Activated naive CD4-positive, alpha-beta T cell treated with anti-CD3 and anti-CD28 coated beads, Interleukin-2, amount 10 ng/mL, durations not matched to agents 7 days and 5 days (primary cell): ENCODE measurements around the gene SPATA21.
"Not testable (repeated sequence)": the region's sequence is repeated elsewhere in the genome, so short reads cannot be mapped to it uniquely, and the experiment has no call there.

ENCODE experiments used
- CTCF ChIA-PET: fragments of 350-600 bp; sonication (Branson Sonifier 250); formaldehyde crosslinking; loops from one replicate; lab custom pipeline; 2021; ENCODE audit warnings: antibody characterized with exemption; lab: Charles Lee
- DNase-seq: peaks from one replicate; pipeline ENCODE4 v3.0.0-alpha.2; 2020
- H3K27ac Mint-ChIP-seq: one replicate; pipeline ENCODE4 v1.8.0; 2021; ENCODE audit warnings: mild to moderate bottlenecking, moderate library complexity, mixed read lengths
- H3K27me3 Mint-ChIP-seq: one replicate; pipeline ENCODE4 v1.8.0; 2021; ENCODE audit warnings: mild to moderate bottlenecking, mixed read lengths
- H3K36me3 Mint-ChIP-seq: one replicate; pipeline ENCODE4 v1.8.0; 2021; ENCODE audit warnings: mixed read lengths
- H3K4me1 Mint-ChIP-seq: one replicate; pipeline ENCODE4 v1.8.0; 2021; ENCODE audit warnings: mixed read lengths
- H3K4me3 Mint-ChIP-seq: one replicate; pipeline ENCODE4 v1.8.0; 2021; ENCODE audit warnings: mild to moderate bottlenecking, moderate library complexity, mixed read lengths
- H3K9me3 Mint-ChIP-seq: one replicate; pipeline ENCODE4 v1.8.0; 2021; ENCODE audit warnings: mixed read lengths

Gene SPATA21

DNA sequence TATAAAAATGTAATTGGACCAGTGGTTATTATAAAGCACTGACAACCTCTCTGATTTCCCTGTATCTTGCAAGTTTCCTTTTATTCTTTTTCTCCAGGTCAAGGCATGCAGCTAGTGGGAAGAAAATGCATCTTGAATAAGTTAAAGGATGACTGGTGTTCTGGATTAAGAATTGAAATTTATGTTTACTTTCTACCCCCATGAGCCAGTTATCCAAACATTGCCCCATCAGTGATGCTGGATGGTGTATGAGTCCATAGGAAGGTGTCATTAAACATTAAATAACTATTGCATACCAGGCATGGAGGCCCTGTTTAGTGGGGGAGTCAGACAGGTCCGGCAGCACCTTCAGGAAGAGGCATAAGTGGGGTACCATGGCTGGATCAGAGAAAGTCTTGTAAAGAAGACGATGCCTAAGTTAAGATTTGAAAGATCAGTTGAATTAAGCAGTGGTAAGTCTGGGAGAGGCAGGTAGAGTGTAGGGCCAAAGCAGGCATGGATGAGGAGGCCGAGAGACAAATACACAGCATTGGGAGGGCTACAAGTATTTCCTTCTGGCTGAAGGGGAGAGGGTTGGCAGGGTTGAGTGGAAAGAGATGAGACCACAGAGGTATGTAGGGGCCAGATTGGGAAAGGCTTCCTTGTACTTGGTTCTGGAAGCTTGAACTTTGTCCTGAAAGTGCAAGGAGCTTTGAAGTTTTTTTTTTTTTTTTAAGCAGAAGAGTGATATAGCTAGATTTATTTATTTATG, 64.5 kb downstream of the SPATA21 start:
- no peaks in the 10 kb centered on the region for H3K9me3 Mint-ChIP-seq
- DNase-seq: no peak
- H3K4me1 Mint-ChIP-seq: peaks cover 74% of the 10 kb centered on the region
- H3K27me3 Mint-ChIP-seq: no peaks in the 10 kb centered on the region
- H3K36me3 Mint-ChIP-seq: peaks cover 33% of the 10 kb centered on the region
- peak overlapping the region; percentile 83 for H3K27ac Mint-ChIP-seq
- CTCF ChIA-PET: interaction anchor here (1.1 kb wide), 1 partner anchor 9 kb away, joined by 4 read pairs; no protein-coding TSS in a partner anchor
- no peak overlapping the region for H3K4me3 Mint-ChIP-seq

DNA sequence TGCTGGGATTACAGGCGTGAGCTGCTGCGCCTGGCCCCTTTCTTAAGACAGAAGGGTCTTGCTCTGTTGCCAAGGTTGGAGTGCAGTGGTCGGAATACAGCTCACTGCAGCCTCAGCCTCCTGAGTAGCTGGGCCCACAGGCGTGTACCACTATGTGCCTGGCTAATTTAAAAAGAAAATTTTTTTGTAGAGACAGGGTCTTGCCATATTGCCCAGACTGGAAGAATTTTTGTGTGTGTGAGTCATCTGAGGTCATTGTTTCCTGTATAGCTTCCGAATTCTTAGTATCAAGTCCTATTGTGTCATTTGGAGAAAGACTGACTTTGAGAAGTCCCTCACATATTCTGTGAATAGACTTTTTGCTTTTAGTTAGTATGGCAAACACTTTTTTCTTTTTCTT, 65.5 kb downstream of the SPATA21 start:
- no peak for DNase-seq
- Mint-ChIP-seq H3K9me3 (no peaks in the 10 kb centered on the region), H3K4me3 (no peak overlapping the region), H3K27ac (peak overlapping the region; percentile 83), H3K27me3 (no peaks in the 10 kb centered on the region), H3K4me1 (peaks cover 69% of the 10 kb centered on the region), H3K36me3 (peaks cover 34% of the 10 kb centered on the region)
- CTCF ChIA-PET: interaction anchor here (0.5 to 1.1 kb wide), 2 partner anchors 8 to 51 kb away, joined by 4 read pairs; no protein-coding TSS in a partner anchor

GRCh38 chr1:16369821-16370220, 67.4 kb downstream of the SPATA21 start:
- Mint-ChIP-seq H3K9me3 (no peaks in the 10 kb centered on the region), H3K4me3 (peak overlapping the region; percentile 95), H3K4me1 (peaks cover 58% of the 10 kb centered on the region), H3K27ac (no peak overlapping the region), H3K36me3 (peaks cover 26% of the 10 kb centered on the region), H3K27me3 (no peaks in the 10 kb centered on the region)
- CTCF ChIA-PET: interaction anchor here (1.9 kb wide), 1 partner anchor 71 kb away, joined by 6 read pairs; the partner anchor contains the start of gene NECAP2
- no peak for DNase-seq

DNA sequence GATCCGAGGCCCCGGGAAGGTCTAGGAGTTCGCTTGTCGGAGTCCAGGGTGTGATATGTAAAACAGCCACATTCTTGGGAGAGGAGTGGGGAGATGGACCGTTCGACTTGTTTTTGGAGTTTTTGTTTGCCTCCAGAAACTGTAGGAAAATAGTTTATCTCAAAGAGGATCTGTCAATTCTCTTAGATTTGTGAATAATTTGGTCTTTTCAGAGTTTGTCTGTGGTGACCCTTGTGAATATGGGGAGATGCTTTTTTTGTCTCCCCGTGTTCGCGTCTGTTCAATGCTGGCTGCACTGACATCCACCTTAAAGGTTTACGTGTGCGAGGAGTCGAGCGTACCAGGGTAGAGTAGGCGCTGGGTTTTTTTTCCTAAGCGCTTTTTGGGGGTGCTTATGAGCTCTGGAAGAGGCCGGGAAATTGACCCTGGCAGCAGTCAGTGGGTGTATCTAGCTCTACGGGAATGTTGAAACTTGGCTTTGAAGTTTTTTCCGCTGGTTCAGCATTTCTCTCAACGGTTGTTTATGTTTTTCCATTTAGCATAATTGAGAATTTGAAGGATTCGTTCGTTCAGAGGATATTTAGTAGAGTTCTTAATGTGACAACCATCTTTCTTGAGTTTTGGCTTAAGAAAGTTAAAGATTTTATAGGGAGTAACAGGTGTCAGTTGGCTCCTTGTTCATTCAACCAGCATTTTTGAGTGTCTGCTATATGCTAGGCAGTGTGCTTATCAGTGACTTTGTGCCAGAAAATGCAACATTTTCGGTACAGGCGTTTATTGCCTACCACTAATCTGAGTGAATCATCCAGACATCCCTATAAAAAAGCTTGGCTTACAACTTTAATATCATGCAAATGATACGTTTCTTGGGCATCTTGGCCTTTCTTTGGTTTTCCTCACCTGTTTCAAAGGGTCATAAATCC, 69.0 kb downstream of the SPATA21 start:
- Mint-ChIP-seq H3K4me3 (peak overlapping the region; percentile 95), H3K9me3 (no peaks in the 10 kb centered on the region), H3K27me3 (no peaks in the 10 kb centered on the region), H3K27ac (peak overlapping the region; percentile 99), H3K36me3 (peaks cover 19% of the 10 kb centered on the region), H3K4me1 (peaks cover 55% of the 10 kb centered on the region)
- DNase-seq: no peak
- CTCF ChIA-PET: interaction anchor here (0.7 to 1.9 kb wide), 2 partner anchors 13 to 124 kb away, joined by 3 to 4 read pairs; no protein-coding TSS in a partner anchor

GRCh38 chr1:16367258-16367967, 69.8 kb downstream of the SPATA21 start:
- H3K4me3 Mint-ChIP-seq: peak overlapping the region; percentile 95
- peaks cover 50% of the 10 kb centered on the region for H3K4me1 Mint-ChIP-seq
- H3K27ac Mint-ChIP-seq: peak overlapping the region; percentile 99
- H3K27me3 Mint-ChIP-seq: no peaks in the 10 kb centered on the region
- no peaks in the 10 kb centered on the region for H3K9me3 Mint-ChIP-seq
- DNase-seq: peak; percentile 88
- CTCF ChIA-PET: interaction anchor here (0.7 to 1.9 kb wide), 2 partner anchors 14 to 123 kb away, joined by 3 to 4 read pairs; no protein-coding TSS in a partner anchor
- peaks cover 13% of the 10 kb centered on the region for H3K36me3 Mint-ChIP-seq

DNA sequence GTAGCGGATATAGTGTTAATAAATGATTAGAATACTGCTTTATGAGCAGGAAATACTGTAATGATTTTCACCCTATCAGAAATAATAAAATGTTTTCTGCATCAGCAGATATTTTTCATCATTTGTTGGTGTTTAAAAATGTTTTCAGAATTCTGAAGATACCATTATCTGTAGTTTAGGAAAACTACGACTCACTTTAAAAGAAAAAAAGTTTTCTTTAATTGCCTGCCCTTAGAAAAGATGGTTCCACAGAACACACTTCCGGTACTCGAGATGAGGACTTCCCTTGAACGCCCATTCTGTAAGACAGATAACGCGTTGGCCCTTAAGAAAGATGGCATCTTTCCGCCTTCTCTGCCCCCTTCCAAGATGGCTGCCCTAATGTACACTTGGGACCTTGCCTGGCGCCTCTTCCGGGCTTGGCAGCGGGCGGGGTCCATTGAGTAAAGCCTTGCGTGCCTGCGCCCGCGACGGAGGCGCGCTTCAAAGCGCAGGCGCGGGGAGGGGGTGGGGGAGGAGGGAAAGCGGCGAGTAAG, 70.4 kb downstream of the SPATA21 start, which contains the start of gene SZRD1:
Gene SZRD1 (plus strand): TSS at position 521 of the 536 bp plus-strand sequence. CDS start 16 bp downstream, outside the sequence.
- CTCF ChIA-PET: interaction anchor here (7.0 kb wide), 1 partner anchor 14 kb away, joined by 42 read pairs; the partner anchor contains the start of gene FBXO42
- Mint-ChIP-seq H3K27me3 (no peaks in the 10 kb centered on the region), H3K4me1 (peaks cover 44% of the 10 kb centered on the region), H3K9me3 (no peaks in the 10 kb centered on the region), H3K27ac (peak within 1 kb of the TSS; percentile 99), H3K36me3 (peaks cover 11% of the 10 kb centered on the region), H3K4me3 (peak within 1 kb of the TSS; percentile 95)
- DNase-seq: peak; percentile 97

DNA sequence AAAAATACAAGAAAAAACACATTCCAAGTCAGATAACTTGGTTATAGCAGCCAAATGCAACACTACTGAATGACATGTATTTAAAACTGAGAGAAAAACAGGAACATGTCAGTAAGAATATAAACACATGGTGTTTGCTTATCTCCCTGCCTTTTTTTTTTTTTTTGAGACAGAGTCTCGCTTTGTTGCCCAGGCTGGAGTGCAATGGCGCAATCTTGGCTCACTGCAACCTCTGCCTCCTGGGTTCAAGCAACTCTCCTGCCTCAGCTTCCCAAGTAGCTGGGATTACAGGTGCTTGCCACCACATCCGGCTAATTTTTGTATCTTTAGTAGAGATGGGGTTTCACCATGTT, 72.1 kb downstream of the SPATA21 start:
- not testable (repeated sequence) for DNase-seq, H3K4me3 Mint-ChIP-seq, H3K36me3 Mint-ChIP-seq, H3K27me3 Mint-ChIP-seq, H3K27ac Mint-ChIP-seq, H3K9me3 Mint-ChIP-seq
- H3K4me1 Mint-ChIP-seq: peaks cover 33% of the 10 kb centered on the region
- CTCF ChIA-PET: interaction anchor here (0.5 to 7.0 kb wide), 5 partner anchors 9 to 283 kb away, joined by 3 to 42 read pairs (median 4); partner anchors contain the start of genes FBXO42 and NECAP2

- DNase-seq: no peak
- CTCF ChIA-PET: no interaction called here
- no peak overlapping the region for H3K27ac Mint-ChIP-seq
- H3K4me1 Mint-ChIP-seq: peaks cover 14% of the 10 kb centered on the region
- no peaks in the 10 kb centered on the region for H3K27me3 Mint-ChIP-seq
- no peaks in the 10 kb centered on the region for H3K36me3 Mint-ChIP-seq
- H3K9me3 Mint-ChIP-seq: no peaks in the 10 kb centered on the region
- no peak overlapping the region for H3K4me3 Mint-ChIP-seq
These were observed 80.4 kb downstream of the SPATA21 start for GRCh38 chr1:16356867-16357266.

- H3K36me3 Mint-ChIP-seq: peaks cover 9% of the 10 kb centered on the region
- H3K27ac Mint-ChIP-seq: peak overlapping the region; percentile 33
- no peaks in the 10 kb centered on the region for H3K27me3 Mint-ChIP-seq
- DNase-seq: no peak
- no peak overlapping the region for H3K4me3 Mint-ChIP-seq
- peaks cover 30% of the 10 kb centered on the region for H3K4me1 Mint-ChIP-seq
- CTCF ChIA-PET: interaction anchor here (0.5 to 1.5 kb wide), 3 partner anchors 8 to 510 kb away, joined by 3 to 5 read pairs (median 5); no protein-coding TSS in a partner anchor
- no peaks in the 10 kb centered on the region for H3K9me3 Mint-ChIP-seq
These were observed 82.6 kb downstream of the SPATA21 start for GRCh38 chr1:16354619-16355018.

DNA sequence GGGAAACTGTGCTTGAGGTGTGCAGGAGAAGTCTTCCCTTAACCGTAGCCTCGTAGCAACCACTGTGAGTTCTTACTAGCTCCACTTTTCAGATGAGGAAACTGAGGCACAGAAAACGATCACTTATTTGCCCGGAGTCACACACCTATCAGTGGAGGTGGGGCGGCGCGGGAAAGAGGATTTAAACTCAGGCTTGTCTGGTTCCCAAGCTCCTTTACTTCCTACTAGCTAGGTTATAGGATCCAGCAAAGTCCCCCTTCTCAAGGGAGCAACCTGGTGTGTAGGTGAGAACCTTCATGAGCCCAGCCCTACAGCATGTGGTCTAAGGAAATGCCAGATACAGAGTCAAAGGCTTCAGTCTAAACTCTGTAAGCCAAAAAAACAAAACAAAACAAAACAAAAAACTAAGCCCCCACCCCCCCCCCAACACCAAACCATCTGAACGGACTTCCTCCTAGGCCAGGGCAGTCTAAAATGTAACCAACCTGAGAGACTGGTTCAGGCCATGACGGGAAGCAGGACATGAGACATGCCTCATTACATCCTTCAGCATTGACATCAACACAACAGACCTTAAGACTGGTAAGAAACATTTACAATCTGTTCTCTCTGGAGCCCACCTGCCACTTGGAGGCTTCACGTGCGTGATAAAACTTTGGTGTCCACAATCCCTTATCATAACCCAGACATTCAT, 84.2 kb downstream of the SPATA21 start:
- no peaks in the 10 kb centered on the region for H3K9me3 Mint-ChIP-seq
- H3K4me1 Mint-ChIP-seq: peaks cover 33% of the 10 kb centered on the region
- peak overlapping the region; percentile 94 for H3K27ac Mint-ChIP-seq
- H3K27me3 Mint-ChIP-seq: no peaks in the 10 kb centered on the region
- peaks cover 9% of the 10 kb centered on the region for H3K36me3 Mint-ChIP-seq
- peak; percentile 22 for DNase-seq
- CTCF ChIA-PET: interaction anchor here (1.0 to 2.6 kb wide), 7 partner anchors 10 to 275 kb away, joined by 3 to 42 read pairs (median 4); no protein-coding TSS in a partner anchor
- peak overlapping the region; percentile 97 for H3K4me3 Mint-ChIP-seq

DNA sequence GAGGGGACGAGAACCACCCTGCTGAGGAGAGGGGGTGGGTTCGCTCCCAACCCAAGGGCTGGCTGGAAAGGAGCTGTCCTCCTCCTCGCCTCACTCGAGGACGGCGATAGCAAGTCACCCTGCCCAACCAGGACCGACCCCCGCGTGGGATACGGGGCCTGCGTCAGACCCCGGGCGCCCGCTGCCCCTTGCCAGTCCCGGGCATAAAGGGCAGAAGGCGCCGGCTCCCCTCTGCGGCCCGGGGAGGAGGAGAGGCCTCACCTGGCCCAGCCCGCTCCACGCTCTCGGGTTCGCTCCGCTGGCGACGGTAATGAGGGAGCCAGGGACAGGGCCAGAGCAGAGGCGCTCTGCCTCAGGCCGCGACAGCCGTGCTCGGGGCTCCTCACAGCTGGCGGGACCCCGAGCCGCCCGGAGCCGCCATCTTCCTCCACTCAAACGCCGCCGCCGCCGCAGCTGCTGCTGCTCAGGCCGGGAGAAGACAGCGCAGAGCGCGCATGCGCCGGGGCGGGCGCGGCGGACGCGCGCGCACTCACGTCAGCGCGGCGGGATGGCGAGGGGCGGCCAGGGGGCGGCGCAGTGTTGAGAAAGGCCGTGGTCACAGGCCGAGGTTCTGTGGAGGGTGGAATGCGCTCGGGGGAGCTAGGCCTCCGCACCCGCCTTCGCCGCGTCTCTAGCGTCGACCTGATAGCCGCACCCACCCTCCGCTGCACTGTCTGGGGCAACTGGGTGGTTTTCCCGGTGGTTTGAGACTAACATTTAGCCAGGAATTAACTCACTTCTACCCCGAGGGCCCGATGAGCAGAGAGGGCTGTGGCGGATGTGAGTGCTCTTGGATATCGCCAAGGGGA, 85.0 kb downstream of the SPATA21 start, which contains the start of gene FBXO42:
Gene FBXO42 (minus strand): TSS at position 487 of the 848 bp plus-strand sequence. CDS start 37,062 bp downstream, outside the sequence.
- peak; percentile 93 for DNase-seq
- peaks cover 9% of the 10 kb centered on the region for H3K36me3 Mint-ChIP-seq
- H3K4me1 Mint-ChIP-seq: peaks cover 33% of the 10 kb centered on the region
- CTCF ChIA-PET: interaction anchor here (1.0 to 2.6 kb wide), 7 partner anchors 11 to 274 kb away, joined by 3 to 42 read pairs (median 4); no protein-coding TSS in a partner anchor
- H3K4me3 Mint-ChIP-seq: peak within 1 kb of the TSS; percentile 97
- H3K27ac Mint-ChIP-seq: peak within 1 kb of the TSS; percentile 94
- H3K27me3 Mint-ChIP-seq: no peaks in the 10 kb centered on the region
- H3K9me3 Mint-ChIP-seq: no peaks in the 10 kb centered on the region
